GM21528 (cell line): ENCODE data around the gene NUDT21.

Source experiments
- ATAC-seq: cut with Tn5 transposase; IDR thresholded peaks from one replicate; pipeline ENCODE4 v1.9.1; 2021; ENCODE audit warnings: mild to moderate bottlenecking, moderate library complexity; ENCODE audit not compliant: unreplicated experiment, low FRiP score

The NUDT21 gene

GRCh38 chr16:56463153-56463552, 12.0 kb upstream of the NUDT21 start:
- no peak for ATAC-seq

GRCh38 chr16:56462064-56462796, 11.1 kb upstream of the NUDT21 start:
- ATAC-seq: no peak

- no peak for ATAC-seq
Observed at GRCh38 chr16:56460101-56460500, 9.0 kb upstream of the NUDT21 start.

- no peak for ATAC-seq
Observed at GRCh38 chr16:56457927-56458470, 6.9 kb upstream of the NUDT21 start.

- peak; percentile 41 for ATAC-seq
Observed at GRCh38 chr16:56451753-56452689, 889 bp upstream of the NUDT21 start.

- ATAC-seq: peak; percentile 53
Observed at GRCh38 chr16:56450275-56450985, 702 bp downstream of the NUDT21 start.

- ATAC-seq: no peak
Observed at GRCh38 chr16:56448005-56448404, 3.1 kb downstream of the NUDT21 start.

GRCh38 chr16:56447286-56447685, 3.8 kb downstream of the NUDT21 start:
- no peak for ATAC-seq

GRCh38 chr16:56438038-56438437, 13.1 kb downstream of the NUDT21 start:
- no peak for ATAC-seq

- no peak for ATAC-seq
Observed at GRCh38 chr16:56436258-56436657, 14.9 kb downstream of the NUDT21 start.

- no peak for ATAC-seq
Observed at GRCh38 chr16:56428091-56428490, 23.0 kb downstream of the NUDT21 start.

- ATAC-seq: no peak
Observed at GRCh38 chr16:56426585-56426984, 24.5 kb downstream of the NUDT21 start.

- ATAC-seq: peak; percentile 69
Observed at GRCh38 chr16:56425439-56425832, 25.7 kb downstream of the NUDT21 start, which contains the start of gene AMFR. AMFR (minus strand) TSS chr16:56425545; CDS start chr16:56425327, 218 bp downstream.

GRCh38 chr16:56424791-56425438, 26.2 kb downstream of the NUDT21 start:
- peak; percentile 33 for ATAC-seq

- ATAC-seq: no peak
Observed at GRCh38 chr16:56424404-56424764, 26.7 kb downstream of the NUDT21 start.

- ATAC-seq: no peak
Observed at GRCh38 chr16:56423584-56424403, 27.3 kb downstream of the NUDT21 start.

GRCh38 chr16:56422896-56423441, 28.2 kb downstream of the NUDT21 start:
- no peak for ATAC-seq

GRCh38 chr16:56421976-56422669, 29.0 kb downstream of the NUDT21 start:
- ATAC-seq: no peak
